Panc1 (cell line): ENCODE data around the gene HS6ST3. TPM values are rescaled to one million over a fixed set of nuclear protein-coding genes. Genes with fewer than 3 reads are reported as not detected.

Experiments
- ATAC-seq: fragments of 200-7000 bp; cut with Tn5 transposase; 2 replicates; pipeline ENCODE4 v1.9.1; 2020; ENCODE audit warnings: mild to moderate bottlenecking, moderate library complexity
- BruUV-seq: library from RNA; stranded (reverse); fragments of 400-500 nt; replicated peaks from 2 replicates; lab custom pipeline; 2021; lab: Mats Ljungman, UMichigan
- CTCF ChIA-PET: fragments of 300-600 bp; sonication (Branson Sonifier 250); formaldehyde crosslinking; loops from one replicate; lab custom pipeline; 2022; ENCODE audit warnings: antibody characterized with exemption; lab: Charles Lee
- POLR2A ChIA-PET: fragments of 300-600 bp; sonication (Branson Sonifier 250); formaldehyde crosslinking; loops from one replicate; lab custom pipeline; 2022; ENCODE audit warnings: antibody characterized with exemption; lab: Charles Lee
- DNase-seq: peaks from one replicate; pipeline ENCODE4 v3.0.0-alpha.2; 2010; ENCODE audit warnings: low read depth, low spot score
- H3K27ac ChIP-seq: 2 replicates; pipeline ENCODE4 v1.5.1; 2011; ENCODE audit warnings: mild to moderate bottlenecking, low read length, inconsistent platforms
- H3K27me3 ChIP-seq: fragments of 200-500 bp; sonication (Bioruptor generic); 2 replicates; pipeline ENCODE4 v1.6.0; 2014; ENCODE audit warnings: low read length, inconsistent platforms; ENCODE audit not compliant: control insufficient read depth, insufficient read depth
- H3K36me3 ChIP-seq: fragments of 200-500 bp; sonication (Bioruptor generic); 2 replicates; pipeline ENCODE4 v1.5.1; 2014; ENCODE audit warnings: inconsistent platforms, mild to moderate bottlenecking, low read length, moderate library complexity; ENCODE audit not compliant: control insufficient read depth, insufficient read depth
- H3K4me1 ChIP-seq: 2 replicates; pipeline ENCODE4 v1.5.1; 2011; ENCODE audit warnings: inconsistent platforms, mild to moderate bottlenecking, low read length, moderate library complexity; ENCODE audit not compliant: control insufficient read depth, insufficient read depth
- H3K4me3 ChIP-seq, 2 experiments: 2 replicates each; pipeline ENCODE4 v1.5.1; 2011 to 2012; ENCODE audit warnings: low read depth in 2 of 2, low read length in 2 of 2, mild to moderate bottlenecking in 2 of 2, inconsistent platforms in 1 of 2, moderate library complexity in 1 of 2
- H3K9me3 ChIP-seq: fragments of 200-500 bp; sonication (Bioruptor generic); 2 replicates; pipeline ENCODE4 v1.5.1; 2014; ENCODE audit warnings: low read depth, mild to moderate bottlenecking, inconsistent platforms, low read length, moderate library complexity; ENCODE audit not compliant: control insufficient read depth, insufficient read depth
- CTCF ChIP-seq: fragments of 450-650 bp; IDR thresholded peaks from 2 replicates; pipeline ENCODE4 v1.5.1; 2017; ENCODE audit warnings: mild to moderate bottlenecking
- POLR2AphosphoS5 ChIP-seq: IDR thresholded peaks from 2 replicates; pipeline ENCODE4 v1.6.1; 2012; ENCODE audit warnings: mild to moderate bottlenecking, low read depth, low read length, moderate library complexity
- SIN3A ChIP-seq: IDR thresholded peaks from 2 replicates; pipeline ENCODE4 v1.6.1; 2012; ENCODE audit warnings: low read depth, mild to moderate bottlenecking, low read length, moderate library complexity, borderline replicate concordance; ENCODE audit not compliant: insufficient read depth
- TCF7L2 ChIP-seq: IDR thresholded peaks from 2 replicates; pipeline ENCODE4 v1.6.1; 2011; ENCODE audit warnings: mild to moderate bottlenecking, low read depth, low read length, inconsistent platforms
- in situ Hi-C: cut with HindIII; loops from 2 replicates; pipeline ENCODE4 v1.10.0; 2016; ENCODE audit warnings: low sequenced_read_pairs, low pct_unique_long_range_greater_than_20kb
- intact Hi-C: fragments of 100-400 bp; cut with micrococcal nuclease; formaldehyde crosslinking; loops from one replicate; pipeline ENCODE4 v1.10.0; 2022; ENCODE audit not compliant: unreplicated experiment
- total RNA-seq: library from RNA; stranded (reverse); gene quantifications from one replicate; pipeline ENCODE4 v1.2.1, GENCODE V29; 2021; ENCODE audit not compliant: unreplicated experiment
- TF ChIP-seq, protein P1 (sequence below), 2 experiments: IDR thresholded peaks; 2 replicates each; pipeline ENCODE4 v1.6.1; 2011 to 2012; ENCODE audit warnings: low read depth in 2 of 2, control low read depth in 1 of 2, low read length in 1 of 2, mild to moderate bottlenecking in 1 of 2, moderate library complexity in 1 of 2; ENCODE audit not compliant: insufficient read depth in 1 of 2

Gene HS6ST3
- total RNA-seq, 1 experiment from 2014 or later: 0.13 TPM

- DNase-seq: no peak
- TF ChIP-seq, protein P1, sequence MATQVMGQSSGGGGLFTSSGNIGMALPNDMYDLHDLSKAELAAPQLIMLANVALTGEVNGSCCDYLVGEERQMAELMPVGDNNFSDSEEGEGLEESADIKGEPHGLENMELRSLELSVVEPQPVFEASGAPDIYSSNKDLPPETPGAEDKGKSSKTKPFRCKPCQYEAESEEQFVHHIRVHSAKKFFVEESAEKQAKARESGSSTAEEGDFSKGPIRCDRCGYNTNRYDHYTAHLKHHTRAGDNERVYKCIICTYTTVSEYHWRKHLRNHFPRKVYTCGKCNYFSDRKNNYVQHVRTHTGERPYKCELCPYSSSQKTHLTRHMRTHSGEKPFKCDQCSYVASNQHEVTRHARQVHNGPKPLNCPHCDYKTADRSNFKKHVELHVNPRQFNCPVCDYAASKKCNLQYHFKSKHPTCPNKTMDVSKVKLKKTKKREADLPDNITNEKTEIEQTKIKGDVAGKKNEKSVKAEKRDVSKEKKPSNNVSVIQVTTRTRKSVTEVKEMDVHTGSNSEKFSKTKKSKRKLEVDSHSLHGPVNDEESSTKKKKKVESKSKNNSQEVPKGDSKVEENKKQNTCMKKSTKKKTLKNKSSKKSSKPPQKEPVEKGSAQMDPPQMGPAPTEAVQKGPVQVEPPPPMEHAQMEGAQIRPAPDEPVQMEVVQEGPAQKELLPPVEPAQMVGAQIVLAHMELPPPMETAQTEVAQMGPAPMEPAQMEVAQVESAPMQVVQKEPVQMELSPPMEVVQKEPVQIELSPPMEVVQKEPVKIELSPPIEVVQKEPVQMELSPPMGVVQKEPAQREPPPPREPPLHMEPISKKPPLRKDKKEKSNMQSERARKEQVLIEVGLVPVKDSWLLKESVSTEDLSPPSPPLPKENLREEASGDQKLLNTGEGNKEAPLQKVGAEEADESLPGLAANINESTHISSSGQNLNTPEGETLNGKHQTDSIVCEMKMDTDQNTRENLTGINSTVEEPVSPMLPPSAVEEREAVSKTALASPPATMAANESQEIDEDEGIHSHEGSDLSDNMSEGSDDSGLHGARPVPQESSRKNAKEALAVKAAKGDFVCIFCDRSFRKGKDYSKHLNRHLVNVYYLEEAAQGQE (IDR thresholded peaks at IDR 0.05; ENCODE audit: insufficient read depth in 1 of 2, low read depth in 2 of 2, low read length in 1 of 2): no peak
- TF ChIP-seq CTCF: no peak
- TF ChIP-seq SIN3A: no peak
- no peak for TF ChIP-seq TCF7L2
- TF ChIP-seq POLR2AphosphoS5: no peak
- in situ Hi-C loops: no loop called here
- intact Hi-C loops: no loop called here
- no peaks in the 10 kb centered on the region for H3K9me3 ChIP-seq
- ChIA-PET CTCF (no interaction called here), POLR2A (no interaction called here)
- no peak overlapping the region for H3K4me3 ChIP-seq
- no peaks in the 10 kb centered on the region for H3K36me3 ChIP-seq
- no TSS peak for BruUV-seq
- no peaks in the 10 kb centered on the region for H3K27me3 ChIP-seq
- H3K4me1 ChIP-seq: no peaks in the 10 kb centered on the region
- no peak for ATAC-seq
- H3K27ac ChIP-seq: no peak overlapping the region
These were observed 92.0 kb downstream of the HS6ST3 start for GRCh38 chr13:96181911-96182310.

DNA sequence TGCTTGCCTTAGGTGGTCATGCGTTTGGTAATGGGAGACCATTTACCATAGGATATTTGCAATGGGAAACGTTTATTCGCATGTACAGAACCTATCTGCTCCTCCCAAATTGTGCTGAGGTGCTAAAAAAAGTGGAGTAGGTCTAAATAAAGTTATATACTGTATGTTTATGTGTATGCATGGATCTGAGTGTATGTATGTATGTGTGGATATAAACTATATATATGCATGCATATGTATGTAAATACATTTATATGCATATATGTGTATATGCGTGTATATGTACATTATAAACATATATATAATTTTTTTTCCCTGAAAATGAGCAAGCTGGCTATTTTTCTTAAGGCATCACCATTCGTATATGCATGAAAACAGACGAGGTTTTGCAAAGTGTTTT lies 95.9 kb downstream of the HS6ST3 start:
- no peak for DNase-seq
- POLR2A ChIA-PET: no interaction called here
- no TSS peak for BruUV-seq
- Histone ChIP-seq H3K4me1 (no peaks in the 10 kb centered on the region), H3K9me3 (no peaks in the 10 kb centered on the region), H3K27me3 (no peaks in the 10 kb centered on the region), H3K4me3 (no peak overlapping the region), H3K27ac (no peak overlapping the region), H3K36me3 (no peaks in the 10 kb centered on the region)
- in situ Hi-C loops: no loop called here
- intact Hi-C loops: no loop called here
- CTCF ChIA-PET: no interaction called here
- ATAC-seq: no peak
- no peak for TF ChIP-seq TCF7L2
- TF ChIP-seq, protein P1 (IDR thresholded peaks at IDR 0.05; ENCODE audit: insufficient read depth in 1 of 2, low read depth in 2 of 2, low read length in 1 of 2): no peak
